Activated CD4-positive, alpha-beta T cell treated with anti-CD3 and anti-CD28 coated beads, Interleukin-2, amount 50 U/mL, for 4 hours (primary cell): ENCODE data around the gene DMBX1.
A peak's percentile ranks its signal among the peaks of the same experiment; 100 is the strongest.

Experiments used
- DNase-seq, 2 experiments: peaks; one replicate each; pipeline ENCODE4 v3.0.0-alpha.2; 2020

Gene DMBX1

GRCh38 chr1:46484783-46485490, 4.7 kb upstream of the DMBX1 start:
- DNase-seq: no peak

GRCh38 chr1:46485564-46486431, 3.8 kb upstream of the DMBX1 start:
- no peak for DNase-seq

GRCh38 chr1:46486432-46487015, 3.1 kb upstream of the DMBX1 start:
- no peak for DNase-seq

- no peak for DNase-seq
These were observed 1.8 kb upstream of the DMBX1 start for GRCh38 chr1:46487818-46488218.

- DNase-seq: no peak
These were observed 1.1 kb upstream of the DMBX1 start for GRCh38 chr1:46488343-46489168.

- DNase-seq: peak; percentile 38 to 53
These were observed 433 bp upstream of the DMBX1 start for GRCh38 chr1:46489169-46489637.

- no peak for DNase-seq
These were observed 695 bp downstream of the DMBX1 start for GRCh38 chr1:46490406-46490655.

- no peak for DNase-seq
These were observed 1.2 kb downstream of the DMBX1 start for GRCh38 chr1:46490656-46491442.

- DNase-seq: no peak
These were observed 2.0 kb downstream of the DMBX1 start for GRCh38 chr1:46491443-46492268.

- DNase-seq: no peak
These were observed 2.7 kb downstream of the DMBX1 start for GRCh38 chr1:46492269-46492853.

- DNase-seq: no peak
These were observed 3.2 kb downstream of the DMBX1 start for GRCh38 chr1:46492871-46493270.

- no peak for DNase-seq
These were observed 3.8 kb downstream of the DMBX1 start for GRCh38 chr1:46493316-46494032.

- no peak for DNase-seq
These were observed 5.3 kb downstream of the DMBX1 start for GRCh38 chr1:46494910-46495309.

- no peak for DNase-seq
These were observed 6.1 kb downstream of the DMBX1 start for GRCh38 chr1:46495778-46496177.

- DNase-seq: no peak
These were observed 6.9 kb downstream of the DMBX1 start for GRCh38 chr1:46496505-46496904.

- no peak for DNase-seq
These were observed 7.4 kb downstream of the DMBX1 start for GRCh38 chr1:46497020-46497419.

- no peak for DNase-seq
These were observed 8.0 kb downstream of the DMBX1 start for GRCh38 chr1:46497665-46498064.

- DNase-seq: no peak
These were observed 11.9 kb downstream of the DMBX1 start for GRCh38 chr1:46501528-46501927.

- no peak for DNase-seq
These were observed 13.8 kb downstream of the DMBX1 start for GRCh38 chr1:46503421-46503820.
